ENCODE results near the gene SHISA8. TPM values are rescaled to one million over a fixed set of nuclear protein-coding genes. Genes with fewer than 3 reads are reported as not detected.

SHISA8 gene
- total and polyA plus RNA-seq, 10 of the 15 experiments (the other 5 are each of a cell fraction or from before 2014, with no cell fraction given) = 0.06 to 10.1 (median 0.25) TPM

GRCh38 chr22:41931701-41932269 lies 16.9 kb upstream of the SHISA8 start (continued):
- TF ChIP-seq TCF12 (IDR thresholded peaks at IDR 0.05; ENCODE audit: low read depth, low read length) (peak; percentile 70; the same call in 1 of the 2 replicates), MTA2 (IDR thresholded peaks at IDR 0.05; ENCODE audit: low read depth) (peak; percentile 76; the same call in 1 of the 2 replicates), PKNOX1 (IDR thresholded peaks at IDR 0.05) (peak; percentile 84), BHLHE40 (IDR thresholded peaks at IDR 0.05; ENCODE audit: borderline replicate concordance in 1 of 2, low read depth in 2 of 2, low read length in 1 of 2) (peak; percentile 91 to 92), NR2F1 (conservative IDR thresholded peaks at IDR 0.05) (0 out of 2 replicates have a peak, but pooled peaks have one; percentile 68), ATF7 (IDR thresholded peaks at IDR 0.05; ENCODE audit: low read depth) (peak; percentile 76), SMC3 (IDR thresholded peaks at IDR 0.05; ENCODE audit: borderline replicate concordance, low read length) (0 out of 2 replicates have a peak, but pooled peaks have one; percentile 17), SPI1 (IDR thresholded peaks at IDR 0.05; ENCODE audit: borderline replicate concordance, insufficient read depth, low read depth, low read length) (peak; percentile 33; the same call in 1 of the 2 replicates), ZNF24 (IDR thresholded peaks at IDR 0.05) (peak; percentile 53), CEBPB (IDR thresholded peaks at IDR 0.05; ENCODE audit: borderline replicate concordance in 1 of 2, low read depth in 2 of 2, low read length in 2 of 2) (no peak), SIN3A (IDR thresholded peaks at IDR 0.05; ENCODE audit: low read depth, low read length) (no peak), CHD2 (IDR thresholded peaks at IDR 0.05; ENCODE audit: borderline replicate concordance, low read depth, low read length) (peak; percentile 17; the same call in 1 of the 2 replicates), MEF2B (IDR thresholded peaks at IDR 0.05; ENCODE audit: partially characterized antibody, poor library complexity, severe bottlenecking) (peak; percentile 100), EED (IDR thresholded peaks at IDR 0.05; ENCODE audit: low read depth) (peak; percentile 63; the same call in 1 of the 2 replicates), STAT3 (IDR thresholded peaks at IDR 0.05; ENCODE audit: low read depth, low read length) (no peak), RELA (IDR thresholded peaks at IDR 0.05; ENCODE audit: borderline replicate concordance, partially characterized antibody) (peak; percentile 25), BCL3 (IDR thresholded peaks at IDR 0.05; ENCODE audit: borderline replicate concordance, insufficient read depth, low read depth, low read length, poor library complexity, severe bottlenecking) (peak; percentile 82), MXI1 (IDR thresholded peaks at IDR 0.05; ENCODE audit: low read depth, low read length) (peak; percentile 60; the same call in 1 of the 2 replicates), TCF3 (IDR thresholded peaks at IDR 0.05; ENCODE audit: borderline replicate concordance, insufficient read depth, low read depth, low read length) (no peak), POLR2A (IDR thresholded peaks at IDR 0.05; ENCODE audit: low read depth, low read length) (peak; percentile 1; the same call in 1 of the 2 replicates), IKZF1 (conservative IDR thresholded peaks at IDR 0.05) (peak; percentile 87), MAX (IDR thresholded peaks at IDR 0.05; ENCODE audit: low read depth, low read length) (peak; percentile 87; the same call in 1 of the 2 replicates), PAX5 (IDR thresholded peaks at IDR 0.05; ENCODE audit: borderline replicate concordance, low read depth, low read length) (peak; percentile 15; the same call in 1 of the 2 replicates), TARDBP (IDR thresholded peaks at IDR 0.05; ENCODE audit: borderline replicate concordance) (no peak), MYB (IDR thresholded peaks at IDR 0.05; ENCODE audit: borderline replicate concordance, low read depth, low read length) (0 out of 2 replicates have a peak, but pooled peaks have one; percentile 18), TBL1XR1 (IDR thresholded peaks at IDR 0.05; ENCODE audit: low read depth, low read length) (no peak)
- TF ChIP-seq, protein P1, sequence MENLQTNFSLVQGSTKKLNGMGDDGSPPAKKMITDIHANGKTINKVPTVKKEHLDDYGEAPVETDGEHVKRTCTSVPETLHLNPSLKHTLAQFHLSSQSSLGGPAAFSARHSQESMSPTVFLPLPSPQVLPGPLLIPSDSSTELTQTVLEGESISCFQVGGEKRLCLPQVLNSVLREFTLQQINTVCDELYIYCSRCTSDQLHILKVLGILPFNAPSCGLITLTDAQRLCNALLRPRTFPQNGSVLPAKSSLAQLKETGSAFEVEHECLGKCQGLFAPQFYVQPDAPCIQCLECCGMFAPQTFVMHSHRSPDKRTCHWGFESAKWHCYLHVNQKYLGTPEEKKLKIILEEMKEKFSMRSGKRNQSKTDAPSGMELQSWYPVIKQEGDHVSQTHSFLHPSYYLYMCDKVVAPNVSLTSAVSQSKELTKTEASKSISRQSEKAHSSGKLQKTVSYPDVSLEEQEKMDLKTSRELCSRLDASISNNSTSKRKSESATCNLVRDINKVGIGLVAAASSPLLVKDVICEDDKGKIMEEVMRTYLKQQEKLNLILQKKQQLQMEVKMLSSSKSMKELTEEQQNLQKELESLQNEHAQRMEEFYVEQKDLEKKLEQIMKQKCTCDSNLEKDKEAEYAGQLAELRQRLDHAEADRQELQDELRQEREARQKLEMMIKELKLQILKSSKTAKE (IDR thresholded peaks at IDR 0.05; ENCODE audit: low read depth, poor library complexity, severe bottlenecking) = peak; percentile 79
